ENCODE results near the gene NME9.
"Not testable (repeated sequence)": the region's sequence is repeated elsewhere in the genome, so short reads cannot be mapped to it uniquely, and the experiment has no call there.

NME9 gene

GRCh38 chr3:138377804-138378203 lies 48.2 kb upstream of the NME9 start:
- H3K4me3 ChIP-seq (ENCODE audit: low read length, poor library complexity, severe bottlenecking), result no peak overlapping the region
- no peaks in the 10 kb centered on the region for H3K36me3 ChIP-seq (ENCODE audit: insufficient read depth, low read length)
- no peaks in the 10 kb centered on the region for H3K79me2 ChIP-seq (ENCODE audit: insufficient read depth, low read length)
- H3K27me3 ChIP-seq (ENCODE audit: insufficient read depth, low read length, poor library complexity, severe bottlenecking), result no peaks in the 10 kb centered on the region
- no peaks in the 10 kb centered on the region for H3K9me2 ChIP-seq (replicated peaks; ENCODE audit: low read depth, low read length)
- no peaks in the 10 kb centered on the region for H4K20me1 ChIP-seq (ENCODE audit: insufficient read depth, low read length, poor library complexity, severe bottlenecking)
- TF ChIP-seq EZH2phosphoT487 (IDR thresholded peaks at IDR 0.05; ENCODE audit: borderline replicate concordance), result no peak
- no peaks in the 10 kb centered on the region for H3F3A ChIP-seq (ENCODE audit: low read depth)
- no peak overlapping the region for H2AFZ ChIP-seq (ENCODE audit: low read length)
- no peaks in the 10 kb centered on the region for H3K4me1 ChIP-seq (ENCODE audit: insufficient read depth, low read length, poor library complexity, severe bottlenecking)
- H3K4me2 ChIP-seq (ENCODE audit: low read depth, low read length, poor library complexity, severe bottlenecking), result no peak overlapping the region
- H3K9ac ChIP-seq (ENCODE audit: low read depth, low read length, poor library complexity, severe bottlenecking), result no peak overlapping the region
- H3K9me3 ChIP-seq (ENCODE audit: insufficient read depth, low read depth, low read length), result no peaks in the 10 kb centered on the region

- H3K79me2 ChIP-seq (ENCODE audit: insufficient read depth, low read length); H3K9ac ChIP-seq (ENCODE audit: low read depth, low read length, poor library complexity, severe bottlenecking); H2AFZ ChIP-seq (ENCODE audit: low read length); H3K4me3 ChIP-seq (ENCODE audit: low read length, poor library complexity, severe bottlenecking); H3K9me3 ChIP-seq (ENCODE audit: insufficient read depth, low read depth, low read length); H3K4me1 ChIP-seq (ENCODE audit: insufficient read depth, low read length, poor library complexity, severe bottlenecking); H3K9me2 ChIP-seq (replicated peaks; ENCODE audit: low read depth, low read length); H3F3A ChIP-seq (ENCODE audit: low read depth); H3K27me3 ChIP-seq (ENCODE audit: insufficient read depth, low read length, poor library complexity, severe bottlenecking); H3K4me2 ChIP-seq (ENCODE audit: low read depth, low read length, poor library complexity, severe bottlenecking); H4K20me1 ChIP-seq (ENCODE audit: insufficient read depth, low read length, poor library complexity, severe bottlenecking); H3K36me3 ChIP-seq (ENCODE audit: insufficient read depth, low read length): not testable (repeated sequence)
Observed at GRCh38 chr3:138377212-138377611, 47.6 kb upstream of the NME9 start.

GRCh38 chr3:138376663-138377062 lies 47.0 kb upstream of the NME9 start:
- H4K20me1 ChIP-seq (ENCODE audit: insufficient read depth, low read length, poor library complexity, severe bottlenecking), result no peaks in the 10 kb centered on the region
- H3K4me2 ChIP-seq (ENCODE audit: low read depth, low read length, poor library complexity, severe bottlenecking), result no peak overlapping the region
- no peak overlapping the region for H2AFZ ChIP-seq (ENCODE audit: low read length)
- H3K27me3 ChIP-seq (ENCODE audit: insufficient read depth, low read length, poor library complexity, severe bottlenecking), result no peaks in the 10 kb centered on the region
- TF ChIP-seq CTCF (conservative IDR thresholded peaks at IDR 0.05; ENCODE audit: low read length) (no peak), EZH2phosphoT487 (IDR thresholded peaks at IDR 0.05; ENCODE audit: borderline replicate concordance) (no peak)
- no peak overlapping the region for H3K4me3 ChIP-seq (ENCODE audit: low read length, poor library complexity, severe bottlenecking)
- no peak overlapping the region for H3K9ac ChIP-seq (ENCODE audit: low read depth, low read length, poor library complexity, severe bottlenecking)
- no peaks in the 10 kb centered on the region for H3K4me1 ChIP-seq (ENCODE audit: insufficient read depth, low read length, poor library complexity, severe bottlenecking)
- no peaks in the 10 kb centered on the region for H3F3A ChIP-seq (ENCODE audit: low read depth)
- H3K79me2 ChIP-seq (ENCODE audit: insufficient read depth, low read length), result no peaks in the 10 kb centered on the region
- no peaks in the 10 kb centered on the region for H3K36me3 ChIP-seq (ENCODE audit: insufficient read depth, low read length)
- H3K9me2 ChIP-seq (replicated peaks; ENCODE audit: low read depth, low read length), result no peaks in the 10 kb centered on the region
- no peaks in the 10 kb centered on the region for H3K9me3 ChIP-seq (ENCODE audit: insufficient read depth, low read depth, low read length)

GRCh38 chr3:138375447-138375846 lies 45.8 kb upstream of the NME9 start:
- H3K4me1 ChIP-seq (ENCODE audit: insufficient read depth, low read length, poor library complexity, severe bottlenecking), result no peaks in the 10 kb centered on the region
- H3K27me3 ChIP-seq (ENCODE audit: insufficient read depth, low read length, poor library complexity, severe bottlenecking), result no peaks in the 10 kb centered on the region
- no peak overlapping the region for H2AFZ ChIP-seq (ENCODE audit: low read length)
- H3K9me2 ChIP-seq (replicated peaks; ENCODE audit: low read depth, low read length), result no peaks in the 10 kb centered on the region
- H3F3A ChIP-seq (ENCODE audit: low read depth), result no peaks in the 10 kb centered on the region
- no peaks in the 10 kb centered on the region for H3K79me2 ChIP-seq (ENCODE audit: insufficient read depth, low read length)
- H3K9ac ChIP-seq (ENCODE audit: low read depth, low read length, poor library complexity, severe bottlenecking), result no peak overlapping the region
- H3K4me2 ChIP-seq (ENCODE audit: low read depth, low read length, poor library complexity, severe bottlenecking), result no peak overlapping the region
- no peak overlapping the region for H3K4me3 ChIP-seq (ENCODE audit: low read length, poor library complexity, severe bottlenecking)
- no peaks in the 10 kb centered on the region for H4K20me1 ChIP-seq (ENCODE audit: insufficient read depth, low read length, poor library complexity, severe bottlenecking)
- H3K9me3 ChIP-seq (ENCODE audit: insufficient read depth, low read depth, low read length), result no peaks in the 10 kb centered on the region
- H3K36me3 ChIP-seq (ENCODE audit: insufficient read depth, low read length), result no peaks in the 10 kb centered on the region
- TF ChIP-seq CTCF (conservative IDR thresholded peaks at IDR 0.05; ENCODE audit: low read length), result no peak
- no peak for TF ChIP-seq EZH2phosphoT487 (IDR thresholded peaks at IDR 0.05; ENCODE audit: borderline replicate concordance)
